Lung (tissue), 12 donors: ENCODE results near the gene CDK5RAP2. TPM values are rescaled to one million over a fixed set of nuclear protein-coding genes. Genes with fewer than 3 reads are reported as not detected.
"Not testable (repeated sequence)": the region's sequence is repeated elsewhere in the genome, so short reads cannot be mapped to it uniquely, and the experiment has no call there.

Source experiments
- ATAC-seq: fragments of 200-7000 bp; cut with Tn5 transposase; one replicate; pipeline ENCODE4 v1.9.1; 2020; ENCODE audit warnings: moderate number of reproducible peaks; ENCODE audit not compliant: insufficient read depth, low FRiP score
- DNase-seq, 3 donors: peaks; one replicate each; pipeline ENCODE4 v3.0.0-alpha.2; 2013 to 2017
- H3K27ac ChIP-seq, 2 donors: one replicate each; pipeline ENCODE4 v1.5.1; 2013; ENCODE audit warnings: mild to moderate bottlenecking in 2 of 2, moderate library complexity in 2 of 2, control low read depth in 1 of 2, inconsistent platforms in 1 of 2, low read depth in 1 of 2, low read length in 1 of 2
- H3K27me3 ChIP-seq, 3 donors: one replicate each; pipeline ENCODE4 v1.5.1; 2013; ENCODE audit warnings: low read length in 2 of 3; ENCODE audit not compliant: control insufficient read depth in 3 of 3, insufficient read depth in 3 of 3
- H3K36me3 ChIP-seq, 4 donors: one replicate each; pipeline ENCODE4 v1.5.1; 2013; ENCODE audit warnings: low read length in 4 of 4, mild to moderate bottlenecking in 1 of 4, moderate library complexity in 1 of 4; ENCODE audit not compliant: control insufficient read depth in 4 of 4, insufficient read depth in 4 of 4
- H3K4me1 ChIP-seq, 5 donors: one replicate each; pipeline ENCODE4 v1.5.1; 2013; ENCODE audit warnings: low read length in 5 of 5, mild to moderate bottlenecking in 2 of 5, moderate library complexity in 1 of 5; ENCODE audit not compliant: control insufficient read depth in 5 of 5, insufficient read depth in 5 of 5
- H3K4me3 ChIP-seq: one replicate; pipeline ENCODE4 v1.5.1; 2013; ENCODE audit warnings: mild to moderate bottlenecking, control low read depth, moderate library complexity
- H3K9ac ChIP-seq, 2 donors: one replicate each; pipeline ENCODE4 v1.5.1; 2013; ENCODE audit warnings: low read length in 2 of 2, control low read depth in 1 of 2; ENCODE audit not compliant: insufficient read depth in 1 of 2
- H3K9me3 ChIP-seq, 4 donors: one replicate each; pipeline ENCODE4 v1.5.1; 2013; ENCODE audit warnings: low read length in 3 of 4, mild to moderate bottlenecking in 1 of 4, moderate library complexity in 1 of 4; ENCODE audit not compliant: control insufficient read depth in 4 of 4, insufficient read depth in 3 of 4
- CTCF ChIP-seq: IDR thresholded peaks from 2 replicates; pipeline ENCODE4 v1.5.1; 2012; ENCODE audit warnings: mild to moderate bottlenecking; ENCODE audit errors: control extremely low read depth, extremely low read depth
- WGBS, 2 donors: extraction: QIAGEN DNeasy Blood & Tissue Kit; methylation state at CpG; one replicate each; pipeline ENCODE4 v1.1.7; 2013; 5-methylcytosine and 5-hydroxymethylcytosine counted together
- polyA plus RNA-seq, 2 donors: library from polyadenylated mRNA; stranded (reverse); fragments of 200-250 nt; gene quantifications; one replicate each; pipeline ENCODE4 v1.2.1, GENCODE V29; 2013
- total RNA-seq, 2 donors: library from RNA; depleted of rRNA in 1 of 2; stranded (reverse); fragments of >200 nt in 1 of 2; gene quantifications; one replicate each; pipeline ENCODE4 v1.2.1, GENCODE V29; 2014 to 2021
- donor health status: control.
- donor health status: control.
- donor health status: Bipolar disorder and iron deficiency.
- donor health status: healthy.
- donor health status: DM: yes; HTN: yes; CAD: no.

CDK5RAP2 gene
- total and polyA plus RNA-seq, 4 donors: 25.6 to 65.7 (median 35.9) TPM

GRCh38 chr9:120558454-120558853 is 21.5 kb downstream of the CDK5RAP2 start:
- no peak for ATAC-seq
- Histone ChIP-seq H3K4me1 (peaks cover 0 to 2% (median 0%) of the 10 kb centered on the region in 5 donors), H3K36me3 (peaks cover 3 to 10% (median 7%) of the 10 kb centered on the region in 4 donors), H3K9ac (no peak overlapping the region), H3K9me3 (no peaks in the 10 kb centered on the region), H3K4me3 (no peak overlapping the region), H3K27me3 (no peaks in the 10 kb centered on the region), H3K27ac (no peak overlapping the region)
- DNase-seq: no peak
- WGBS, 2 donors: 98 to 99% methylated on average over 3 of the region's 3 CpGs
- no peak for TF ChIP-seq CTCF

- WGBS, 2 donors: 46 to 50% methylated on average over 2 of the region's 2 CpGs
- no peak for TF ChIP-seq CTCF
- Histone ChIP-seq H3K4me1 (no peaks in the 10 kb centered on the region), H3K27me3 (no peaks in the 10 kb centered on the region), H3K9me3 (no peaks in the 10 kb centered on the region), H3K36me3 (peaks cover 0 to 6% (median 4%) of the 10 kb centered on the region in 4 donors), H3K9ac (no peak overlapping the region), H3K27ac (no peak overlapping the region), H3K4me3 (no peak overlapping the region)
- DNase-seq (no peak), ATAC-seq (no peak)
Observed at GRCh38 chr9:120557205-120557604, 22.8 kb downstream of the CDK5RAP2 start.

- H3K9me3 ChIP-seq: no peaks in the 10 kb centered on the region
- no peaks in the 10 kb centered on the region for H3K27me3 ChIP-seq
- DNase-seq: no peak
- H3K27ac ChIP-seq: no peak overlapping the region
- H3K4me3 ChIP-seq: no peak overlapping the region
- 76 to 84% methylated on average over 3 of the region's 3 CpGs for WGBS, 2 donors
- no peak for ATAC-seq
- no peak for TF ChIP-seq CTCF
- H3K36me3 ChIP-seq: peaks cover 0 to 6% (median 4%) of the 10 kb centered on the region in 4 donors
- H3K4me1 ChIP-seq: no peaks in the 10 kb centered on the region
- H3K9ac ChIP-seq: no peak overlapping the region
Observed at GRCh38 chr9:120556775-120557174, 23.2 kb downstream of the CDK5RAP2 start.

GRCh38 chr9:120555839-120556238 is 24.1 kb downstream of the CDK5RAP2 start:
- H3K4me3 ChIP-seq: no peak overlapping the region
- H3K9ac ChIP-seq: no peak overlapping the region
- peaks cover 0 to 6% (median 4%) of the 10 kb centered on the region in 4 donors for H3K36me3 ChIP-seq
- no peaks in the 10 kb centered on the region for H3K27me3 ChIP-seq
- no peak for DNase-seq
- H3K4me1 ChIP-seq: no peaks in the 10 kb centered on the region
- no peak overlapping the region for H3K27ac ChIP-seq
- no peak for TF ChIP-seq CTCF
- peak; percentile 27 for ATAC-seq
- 29 to 76% methylated on average over 4 of the region's 4 CpGs for WGBS, 2 donors
- no peaks in the 10 kb centered on the region for H3K9me3 ChIP-seq

- H3K4me1 ChIP-seq, H3K27ac ChIP-seq, ATAC-seq, DNase-seq, H3K9me3 ChIP-seq, H3K9ac ChIP-seq, H3K4me3 ChIP-seq, H3K27me3 ChIP-seq: not testable (repeated sequence)
- peaks cover 4 to 14% (median 10%) of the 10 kb centered on the region in 4 donors for H3K36me3 ChIP-seq
- WGBS, 2 donors: 93 to 95% methylated on average over 6 of the region's 7 CpGs
Observed at GRCh38 chr9:120552210-120552704, 27.7 kb downstream of the CDK5RAP2 start.
